GM21526 (cell line): Measurements from ENCODE around the gene CELSR1.

Experiments used
- ATAC-seq: cut with Tn5 transposase; IDR thresholded peaks from one replicate; pipeline ENCODE4 v1.9.1; 2021; ENCODE audit warnings: moderate library complexity; ENCODE audit not compliant: unreplicated experiment, low FRiP score

The CELSR1 gene

DNA sequence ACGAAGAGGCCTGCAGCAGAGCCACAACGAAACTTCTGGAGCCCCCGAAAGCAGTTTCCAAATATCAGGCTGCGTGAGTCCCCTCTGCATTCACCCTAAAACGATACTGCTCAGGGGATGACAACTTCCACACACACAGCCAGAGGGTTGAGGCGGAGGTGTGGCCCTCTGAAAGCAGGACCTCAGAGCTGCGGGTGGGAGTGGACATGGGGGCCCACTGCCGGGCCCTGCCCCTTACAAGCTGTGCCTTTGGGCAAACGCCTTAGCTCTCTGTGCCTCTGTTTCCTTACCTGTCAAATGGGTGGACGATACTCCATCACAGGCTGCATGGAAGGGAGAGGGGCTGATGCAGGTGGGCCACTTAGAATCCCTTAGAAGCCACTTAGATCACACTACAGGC, 148.8 kb downstream of the CELSR1 start:
- no peak for ATAC-seq

DNA sequence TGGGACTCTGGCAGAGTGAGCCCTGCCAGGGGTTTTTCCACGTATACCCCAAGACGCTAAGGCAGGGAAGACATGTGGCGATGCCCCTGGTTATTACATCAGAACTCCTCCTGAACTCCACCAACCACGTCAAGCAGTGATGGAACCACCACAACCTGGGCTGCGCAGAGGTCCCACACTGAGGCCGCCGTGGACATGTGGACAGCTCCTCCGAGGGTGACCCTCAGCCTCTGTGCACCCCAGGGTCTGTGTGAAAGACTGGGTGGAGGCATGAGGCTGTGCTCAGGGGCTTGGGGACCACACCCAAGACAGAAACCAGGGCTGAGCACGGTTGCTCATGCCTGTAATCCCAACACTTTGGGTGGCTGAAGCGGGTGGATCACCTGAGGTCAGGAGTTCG, 149.7 kb downstream of the CELSR1 start:
- ATAC-seq, result no peak

DNA sequence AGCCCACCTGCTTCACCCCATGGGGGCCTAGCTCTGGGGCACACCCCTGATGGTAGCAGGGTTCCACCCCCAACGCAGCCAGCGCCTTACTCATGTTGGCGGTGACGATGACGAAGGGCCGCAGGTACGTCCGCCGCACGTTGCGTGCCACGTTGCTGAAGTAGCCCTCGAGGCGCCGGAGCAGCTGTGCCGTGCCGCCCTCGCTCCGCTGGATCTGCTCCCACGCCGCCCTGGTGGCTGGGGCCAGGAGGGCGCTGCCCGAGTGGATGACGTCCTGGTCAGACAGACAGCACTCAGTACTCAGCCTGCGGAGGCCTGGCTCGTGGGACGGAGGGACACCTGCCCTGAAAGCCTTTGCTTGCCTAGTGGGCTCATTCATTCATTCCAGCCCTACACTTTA, 151.1 kb downstream of the CELSR1 start:
- no peak for ATAC-seq

DNA sequence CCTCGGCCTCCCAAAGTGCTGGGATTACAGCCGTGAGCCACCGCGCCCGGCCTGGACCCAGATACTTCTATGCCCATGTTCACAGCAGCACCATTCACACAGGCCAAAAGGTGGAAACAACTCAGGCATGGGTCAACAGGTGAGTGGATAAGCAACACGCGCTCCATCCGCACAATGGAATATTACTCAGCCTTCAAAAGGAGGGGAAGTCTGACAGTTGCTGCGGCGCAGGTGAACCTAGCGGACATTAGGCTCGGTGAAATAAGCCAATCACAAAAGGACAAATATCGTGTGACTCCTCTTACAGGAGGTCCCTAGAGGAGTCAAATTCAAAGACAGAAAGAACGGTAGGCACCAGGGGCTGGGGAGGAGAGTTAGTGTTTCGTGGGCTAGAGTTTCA, 154.9 kb downstream of the CELSR1 start:
- ATAC-seq, result no peak

DNA sequence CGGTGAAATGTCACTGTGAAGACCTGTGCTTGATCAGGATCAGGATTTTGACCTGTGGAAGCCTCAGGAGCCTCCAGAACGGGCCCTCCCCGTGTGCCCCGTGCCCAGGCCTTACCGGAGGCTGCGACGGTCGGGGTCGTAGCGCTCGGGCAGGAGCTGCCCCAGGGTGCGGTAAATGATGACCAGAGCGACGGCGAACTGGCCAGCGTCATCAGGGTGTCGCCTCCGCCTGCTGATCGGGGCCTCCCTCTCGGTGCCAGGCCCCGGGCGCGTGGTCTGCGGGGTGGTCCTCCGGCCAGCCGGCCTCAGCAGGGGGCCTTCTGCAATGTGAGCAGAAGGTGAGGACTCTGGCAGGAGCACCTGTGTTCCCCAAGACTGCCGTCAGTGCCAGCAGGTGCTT, 155.7 kb downstream of the CELSR1 start:
- no peak for ATAC-seq

DNA sequence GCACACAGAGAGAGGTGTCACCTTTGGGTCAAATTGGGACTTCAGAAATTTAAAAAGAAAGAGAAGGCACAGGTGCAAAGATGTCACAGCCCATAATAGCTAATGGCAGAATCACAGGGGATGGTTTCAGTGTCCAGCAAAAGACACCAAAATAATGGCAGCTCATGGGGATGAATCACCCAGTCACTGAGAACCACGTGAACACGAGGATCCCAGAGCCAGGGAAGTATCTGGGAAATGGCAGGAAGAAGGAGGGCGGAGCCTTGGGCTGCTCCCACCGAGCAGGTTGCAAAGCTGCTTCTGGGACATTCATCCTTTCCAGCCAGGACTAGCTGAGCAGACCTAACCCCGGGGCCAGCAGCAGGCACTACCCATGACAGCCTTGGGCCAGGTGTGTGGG, 156.3 kb downstream of the CELSR1 start:
- ATAC-seq, result no peak

DNA sequence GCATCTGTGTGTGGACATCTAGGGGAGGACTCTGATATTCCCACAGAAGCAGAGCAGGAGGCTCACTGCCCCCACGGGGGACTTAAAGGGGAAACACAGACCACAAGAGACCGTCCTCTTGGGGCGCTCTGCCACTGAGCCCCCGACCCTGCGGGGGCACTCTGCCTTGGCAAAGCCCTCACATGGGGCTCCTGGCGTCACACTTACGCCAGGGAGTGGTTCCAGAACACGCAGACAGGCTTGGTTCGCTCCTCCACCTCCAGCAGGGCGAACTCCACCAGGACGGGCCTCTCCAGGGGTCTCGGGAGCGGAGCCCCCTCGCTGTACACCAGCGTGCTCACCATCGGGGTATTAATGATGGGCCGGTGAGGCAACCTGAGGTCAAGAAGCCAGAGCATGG, 156.8 kb downstream of the CELSR1 start:
- no peak for ATAC-seq

DNA sequence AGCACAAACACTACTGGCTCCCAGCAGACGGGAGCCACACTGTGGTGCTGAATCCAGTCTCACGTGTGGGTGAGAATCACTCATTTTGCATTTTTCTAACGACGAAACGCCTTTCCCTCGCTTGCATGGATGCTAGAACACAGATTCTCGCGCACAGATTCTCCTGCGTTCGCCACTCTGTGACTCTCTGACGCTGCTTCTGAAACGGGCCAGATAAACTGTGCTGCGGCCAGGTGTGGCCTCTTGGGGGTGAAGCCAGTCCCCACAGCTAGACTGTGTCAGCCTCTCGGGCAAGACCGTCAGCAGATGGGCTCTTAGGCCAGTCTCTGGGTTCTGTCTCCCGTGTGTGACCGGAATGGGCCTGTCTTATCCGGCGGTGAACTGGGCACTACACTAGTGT, 157.4 kb downstream of the CELSR1 start:
- no peak for ATAC-seq

DNA sequence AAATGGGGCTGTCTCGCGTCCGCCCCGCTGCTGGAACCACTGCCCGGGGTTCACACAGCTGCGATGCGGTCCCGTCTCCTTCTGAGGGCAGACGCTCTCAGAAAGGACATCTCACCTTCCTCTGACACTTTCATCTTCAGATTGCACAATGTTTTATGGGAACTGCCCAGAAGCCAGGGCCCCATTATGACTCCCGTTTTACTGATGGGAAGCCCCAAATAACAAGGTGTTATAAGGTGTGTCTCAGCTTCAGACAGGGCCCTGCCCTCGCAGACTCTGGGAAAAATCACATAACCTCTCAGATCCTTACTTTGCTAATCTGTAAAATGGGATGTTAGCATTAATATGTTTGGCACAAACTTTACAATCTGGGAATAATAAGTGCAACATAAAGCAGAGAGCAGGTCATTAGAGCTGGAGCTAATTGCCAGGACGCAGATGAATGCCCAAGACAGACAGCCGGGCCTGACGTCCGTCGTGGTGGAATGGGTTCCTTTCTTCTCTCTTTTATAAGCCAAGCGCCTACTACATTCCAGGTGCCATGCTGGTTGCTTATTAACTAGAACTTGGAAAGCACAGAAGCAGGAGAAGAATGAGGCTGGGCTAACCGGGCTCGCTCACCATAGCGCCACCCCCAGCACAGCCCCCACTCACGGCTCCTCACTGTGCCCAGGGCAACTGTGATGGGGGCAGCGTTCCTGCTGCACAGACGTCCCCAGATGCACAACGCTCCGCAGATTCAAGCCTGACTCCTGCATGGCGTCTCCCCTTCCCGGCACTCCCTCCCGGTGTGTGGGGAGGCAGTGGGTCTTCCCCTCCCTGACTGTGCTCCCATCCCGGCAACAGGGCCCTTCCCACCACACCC, 158.1 kb downstream of the CELSR1 start:
- no peak for ATAC-seq

DNA sequence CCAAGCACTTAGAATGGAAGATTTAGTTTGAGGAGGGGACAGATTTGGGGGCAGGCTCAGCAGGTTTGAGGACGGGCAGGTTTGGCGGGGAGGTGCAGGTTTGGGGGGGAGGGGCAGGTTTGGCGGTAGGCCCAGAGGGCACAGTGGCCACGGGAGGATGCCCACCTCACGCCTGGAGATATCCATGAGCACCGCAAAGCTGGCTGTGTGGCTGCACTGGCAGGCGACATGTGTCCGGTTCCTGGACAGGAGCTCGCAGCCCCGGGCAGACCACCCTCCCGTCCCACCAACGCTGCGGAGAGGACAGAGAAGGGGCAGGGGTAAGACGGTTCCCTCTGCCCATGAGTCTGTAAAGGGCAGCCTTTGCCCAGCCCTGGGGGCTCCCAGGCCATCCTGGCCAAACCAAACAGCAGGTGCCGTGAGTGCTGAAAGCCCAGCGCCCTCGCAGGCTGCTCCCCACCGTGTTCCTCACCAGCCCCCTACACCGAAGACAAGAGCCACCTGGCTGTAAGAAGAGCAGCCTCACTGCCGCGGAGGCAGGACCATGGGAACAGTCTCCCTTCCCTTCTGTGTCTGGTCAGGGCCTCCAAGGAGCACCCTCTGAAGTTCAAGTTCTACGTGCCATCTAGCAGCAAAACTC, 158.9 kb downstream of the CELSR1 start:
- ATAC-seq, result no peak

DNA sequence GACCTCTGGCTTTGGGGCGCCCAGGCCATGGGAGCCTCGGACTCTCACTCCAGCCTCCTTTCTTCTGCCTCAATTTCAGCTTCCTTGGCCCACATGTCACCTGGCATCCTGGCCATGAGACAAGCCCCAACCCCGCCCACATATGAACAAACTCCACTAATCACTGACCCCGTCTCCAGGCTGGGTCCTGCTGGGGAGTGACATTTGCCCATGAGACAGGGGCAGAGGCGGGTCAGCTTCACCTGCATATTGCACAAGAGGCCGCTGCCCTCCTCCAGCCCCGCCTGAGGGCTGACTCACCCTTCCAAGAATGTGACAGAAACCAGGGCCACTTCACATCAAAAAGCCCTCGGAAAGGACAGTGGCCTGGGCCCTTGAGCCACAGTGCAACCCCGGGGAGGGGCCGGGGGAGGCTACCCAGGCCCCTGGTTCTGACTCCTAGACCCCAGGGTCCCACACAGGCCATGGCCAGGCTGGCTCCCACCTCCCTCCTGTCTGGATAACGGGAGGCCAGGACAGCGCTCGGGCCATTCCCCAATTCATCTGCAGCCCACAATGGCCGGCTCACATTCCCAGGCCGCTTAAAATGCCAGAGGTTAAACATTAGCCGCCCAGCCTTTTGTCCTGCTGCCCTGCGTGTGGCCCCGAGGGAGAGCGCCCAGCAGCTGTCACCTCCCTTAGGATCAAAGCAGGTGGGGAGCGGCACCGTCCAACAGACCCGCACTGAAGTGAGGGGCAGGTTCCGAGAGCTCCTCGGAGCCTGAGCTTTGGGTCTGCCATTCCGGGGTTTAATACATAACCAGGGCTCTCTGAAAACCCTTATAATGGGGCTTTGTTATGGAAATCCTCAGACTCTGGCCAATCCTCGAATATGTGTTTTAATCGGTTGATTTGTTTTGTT, 159.6 kb downstream of the CELSR1 start:
- ATAC-seq, result no peak

DNA sequence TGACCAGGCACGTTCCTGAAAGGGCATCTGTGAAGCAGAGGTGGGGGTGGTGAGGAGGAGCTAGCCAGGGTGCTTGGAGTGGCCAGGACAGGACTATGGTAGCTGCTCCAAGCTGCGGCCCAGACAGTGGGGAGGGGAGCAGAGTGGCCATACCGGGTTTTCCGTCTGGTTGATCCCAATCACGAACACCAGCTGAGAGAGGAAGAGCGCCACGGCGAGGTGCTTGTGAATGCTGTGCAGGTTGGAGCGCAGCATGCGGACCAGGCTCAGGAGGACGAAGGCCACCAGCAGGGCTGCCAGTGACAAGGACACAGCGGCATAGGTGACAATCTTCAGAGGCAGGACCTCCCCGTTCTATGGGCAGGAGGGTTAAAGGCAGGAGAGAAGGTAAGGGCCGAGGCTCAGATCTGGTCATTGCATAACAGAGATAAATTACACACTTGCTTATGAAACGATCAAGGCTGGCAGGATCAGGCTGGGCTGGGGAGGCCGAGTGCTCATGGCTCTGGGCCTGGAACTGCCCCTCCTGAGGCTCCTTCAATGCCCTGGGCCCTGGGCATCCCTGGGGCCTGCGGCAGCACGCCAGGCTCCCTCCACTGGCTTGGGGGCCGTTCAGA, 160.4 kb downstream of the CELSR1 start:
- no peak for ATAC-seq

DNA sequence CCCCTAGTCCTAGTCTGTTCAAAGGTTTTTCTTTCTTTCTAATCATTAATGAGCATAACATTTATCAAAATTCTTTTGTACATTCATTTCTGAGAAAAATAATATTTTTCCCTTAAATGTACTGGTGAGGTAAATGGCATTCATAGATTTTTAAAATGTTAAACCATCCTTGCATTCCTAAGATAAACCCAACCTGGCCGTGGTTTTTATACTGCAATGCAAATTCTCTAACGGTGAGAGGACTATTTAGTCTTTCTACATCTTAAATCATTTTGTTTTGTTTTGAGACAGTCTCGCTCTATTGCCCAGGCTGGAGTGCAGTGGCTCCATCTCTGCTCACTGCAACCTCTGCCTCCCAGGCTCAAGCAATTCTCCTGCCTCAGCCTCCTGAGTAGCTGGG, 161.3 kb downstream of the CELSR1 start:
- no peak for ATAC-seq

DNA sequence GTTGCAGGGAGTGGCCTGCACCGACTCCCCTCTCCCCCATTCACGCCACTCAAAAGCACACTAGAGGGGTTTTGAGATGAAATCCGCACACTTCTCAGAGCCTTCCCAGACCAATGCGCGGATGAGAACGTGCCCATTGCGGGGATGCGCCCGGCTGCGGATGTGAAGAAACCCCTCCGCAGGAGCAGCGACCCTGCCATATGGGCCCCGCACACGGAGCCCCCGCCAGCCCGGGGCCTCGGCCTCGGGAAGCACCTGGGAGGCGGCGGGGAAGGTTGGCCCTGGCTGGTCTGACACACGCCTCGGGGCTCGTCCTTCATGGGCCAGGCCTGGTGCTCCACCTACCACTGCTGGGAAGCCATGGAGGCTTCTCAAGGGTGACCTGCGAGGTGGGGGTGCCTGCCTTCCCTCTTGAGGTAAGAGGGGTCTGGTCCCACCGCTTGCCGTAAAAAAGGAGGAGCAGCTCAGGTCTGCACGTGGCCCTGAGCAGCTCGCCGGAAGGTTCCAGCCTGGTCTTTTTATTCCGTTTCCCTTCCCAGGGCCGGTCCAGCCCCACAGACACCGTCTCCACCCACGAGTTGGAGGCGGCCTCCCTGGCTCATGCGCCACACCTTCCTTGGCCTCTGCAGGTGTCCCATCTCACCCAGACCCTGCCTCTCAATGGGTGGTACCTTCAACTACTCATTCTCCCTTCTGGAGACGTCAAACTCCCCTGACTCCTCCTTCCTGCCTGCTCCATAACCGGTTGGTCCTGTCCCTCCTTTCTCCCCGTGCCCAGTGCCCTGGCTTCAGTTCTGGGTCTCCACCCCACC, 162.6 kb downstream of the CELSR1 start:
- ATAC-seq, result no peak

DNA sequence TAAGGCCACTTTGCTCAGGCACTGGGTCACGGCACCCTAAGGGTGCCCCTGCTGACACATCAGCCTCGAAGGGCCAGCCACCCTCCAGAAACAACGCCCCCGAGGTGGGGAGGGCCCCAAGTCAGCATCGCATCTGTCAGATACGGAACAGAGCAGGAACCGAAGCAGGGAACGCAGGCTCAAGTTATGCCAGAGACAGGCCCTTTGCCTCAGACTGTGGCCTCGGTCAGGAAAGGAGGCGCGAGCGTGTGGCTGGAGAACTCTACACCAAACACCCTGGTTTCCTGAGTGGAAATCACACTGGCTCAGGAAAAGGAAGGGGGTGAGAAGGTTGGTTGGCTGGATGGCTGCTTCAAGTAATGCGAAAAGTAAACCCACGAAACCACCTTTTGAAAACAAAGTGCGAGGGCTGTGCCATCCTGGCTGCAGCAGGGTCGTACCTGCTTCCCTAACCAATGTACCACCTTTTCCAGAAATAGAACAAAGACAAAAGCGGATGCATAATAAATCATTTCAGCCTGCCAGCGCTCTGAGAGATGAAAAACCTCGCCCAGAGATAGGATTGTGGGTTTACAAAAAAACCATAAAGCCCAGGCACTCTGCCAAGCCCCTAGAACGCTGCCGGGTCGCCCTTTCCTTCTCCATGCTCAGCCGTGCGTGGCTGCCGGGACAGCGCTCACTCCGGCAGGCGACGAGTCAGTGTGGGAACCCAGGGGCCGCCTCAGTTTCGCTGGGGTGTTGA, 163.3 kb downstream of the CELSR1 start:
- ATAC-seq, result no peak

DNA sequence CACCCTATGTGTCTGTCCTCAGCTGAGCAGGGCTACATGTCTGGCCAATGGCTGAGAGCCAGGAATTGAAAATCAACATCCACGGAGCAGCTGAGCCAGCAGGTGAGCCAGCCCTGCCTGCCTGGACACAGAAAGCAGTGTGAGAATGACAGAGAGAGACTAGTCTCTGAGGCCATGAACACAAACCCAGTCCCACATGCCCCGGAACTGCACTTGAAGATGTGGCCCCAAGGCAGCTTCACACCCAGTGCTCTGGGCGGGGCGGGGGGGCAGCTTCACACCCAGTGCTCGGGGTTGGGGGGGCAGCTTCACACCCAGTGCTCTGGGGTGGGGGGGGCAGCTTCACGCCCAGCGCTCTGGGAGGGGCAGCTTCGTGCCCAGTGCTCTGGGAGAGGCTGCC, 164.3 kb downstream of the CELSR1 start:
- ATAC-seq, result no peak

DNA sequence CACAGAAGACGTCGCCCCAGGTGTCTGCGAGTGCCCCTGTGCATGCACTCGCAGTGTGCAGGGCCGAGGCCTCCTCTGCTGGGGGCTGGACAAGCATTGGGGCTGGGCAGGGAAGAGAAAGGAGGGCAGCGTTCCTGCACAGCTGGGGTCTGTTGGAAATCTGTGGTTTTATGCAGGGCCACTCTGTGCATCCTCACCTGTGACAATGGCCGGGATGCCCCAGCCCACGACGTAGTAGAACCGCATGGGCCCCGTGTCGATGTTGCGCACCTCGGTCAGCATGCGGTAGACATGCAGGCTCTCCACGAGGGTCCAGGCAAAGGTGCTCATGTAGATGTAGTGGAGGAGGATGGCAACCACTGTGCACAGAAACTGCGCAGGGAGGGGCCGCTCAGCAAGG, 164.7 kb downstream of the CELSR1 start:
- no peak for ATAC-seq

DNA sequence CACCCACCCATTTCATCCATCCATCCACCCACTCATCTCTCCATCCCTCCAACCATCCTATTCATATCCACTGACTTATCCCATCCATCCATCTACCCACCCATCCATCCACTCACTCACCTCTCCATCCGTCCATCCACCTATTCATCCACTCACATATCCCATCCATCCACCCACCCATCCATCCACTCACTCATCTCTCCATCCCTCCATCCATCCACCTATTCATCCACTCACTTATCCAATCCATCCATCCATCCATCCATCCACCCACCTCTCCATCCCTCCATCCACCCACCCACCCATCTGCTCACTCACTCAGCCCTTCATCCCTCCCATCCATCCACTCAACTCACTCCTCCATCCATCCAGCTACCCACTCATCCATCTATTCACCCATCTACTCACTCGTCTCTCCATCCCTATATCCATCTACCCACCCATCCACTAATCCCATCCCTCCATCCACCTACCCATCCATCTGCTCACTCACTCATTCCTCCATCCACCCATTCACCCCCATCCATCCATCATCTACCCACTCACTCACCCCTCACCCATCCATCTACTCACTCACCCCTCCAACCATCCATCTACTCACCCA, 165.7 kb downstream of the CELSR1 start:
- ATAC-seq, result no peak
